ENCODE data around the gene FOXRED2.
"Not testable (repeated sequence)": the region's sequence is repeated elsewhere in the genome, so short reads cannot be mapped to it uniquely, and the experiment has no call there.

Gene FOXRED2

DNA sequence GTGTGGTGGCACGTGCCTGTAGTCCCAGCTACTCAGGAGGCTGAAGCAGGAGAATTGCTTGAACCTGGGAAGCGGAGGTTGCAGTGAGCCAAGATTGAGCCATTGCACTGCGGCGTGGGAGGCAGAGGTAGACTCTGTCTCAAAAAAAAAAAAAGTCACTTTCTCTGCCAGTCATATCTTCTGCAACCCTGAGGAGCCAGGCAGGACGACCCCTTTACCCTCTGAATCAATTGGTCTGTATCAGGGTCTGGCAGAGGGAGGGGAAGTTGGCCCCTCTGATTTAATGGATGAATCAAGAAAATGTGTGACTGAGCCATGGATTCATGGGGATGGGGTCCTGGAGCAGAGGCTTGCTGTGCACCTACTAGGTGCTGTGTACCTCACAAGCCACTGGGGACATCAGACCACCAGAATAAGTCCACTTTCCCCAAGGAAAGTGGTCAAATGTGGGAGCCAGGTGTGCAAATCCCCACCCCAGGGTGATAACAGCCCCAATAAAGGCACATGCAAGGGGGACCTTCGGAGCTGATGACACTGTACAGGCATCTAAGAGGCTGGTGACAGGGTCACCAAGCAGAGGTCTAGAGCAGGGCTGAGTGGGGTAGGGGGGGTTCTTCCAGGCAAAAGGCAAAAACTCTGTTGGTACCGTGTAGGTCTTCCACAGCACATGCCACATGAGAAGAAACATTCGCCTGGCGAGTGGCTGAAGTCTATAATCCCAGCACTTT is 54.4 kb downstream of the FOXRED2 start:
- no peak for DNase-seq (ENCODE audit: low read depth in 2 of 2)

DNA sequence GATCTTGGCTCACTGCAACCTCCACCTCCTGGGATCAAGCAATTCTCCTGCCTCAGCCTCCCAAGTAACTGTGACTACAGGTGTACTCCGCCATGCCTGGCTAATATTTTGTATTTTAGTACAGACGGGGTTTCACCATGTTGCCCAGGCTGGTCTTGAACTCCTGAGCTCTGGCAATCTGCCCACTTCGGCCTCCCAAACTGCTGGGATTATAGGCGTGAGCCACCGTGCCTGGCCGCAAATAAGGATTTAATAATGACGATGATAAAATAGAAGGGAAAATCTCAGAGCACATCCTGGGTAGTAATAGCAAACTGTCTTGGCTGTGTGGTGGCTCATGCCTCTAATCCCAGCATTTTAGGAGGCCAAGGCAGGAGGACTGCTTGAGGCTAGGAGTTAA is 55.9 kb downstream of the FOXRED2 start:
- DNase-seq (ENCODE audit: low read depth in 2 of 2) = not testable (repeated sequence)

DNA sequence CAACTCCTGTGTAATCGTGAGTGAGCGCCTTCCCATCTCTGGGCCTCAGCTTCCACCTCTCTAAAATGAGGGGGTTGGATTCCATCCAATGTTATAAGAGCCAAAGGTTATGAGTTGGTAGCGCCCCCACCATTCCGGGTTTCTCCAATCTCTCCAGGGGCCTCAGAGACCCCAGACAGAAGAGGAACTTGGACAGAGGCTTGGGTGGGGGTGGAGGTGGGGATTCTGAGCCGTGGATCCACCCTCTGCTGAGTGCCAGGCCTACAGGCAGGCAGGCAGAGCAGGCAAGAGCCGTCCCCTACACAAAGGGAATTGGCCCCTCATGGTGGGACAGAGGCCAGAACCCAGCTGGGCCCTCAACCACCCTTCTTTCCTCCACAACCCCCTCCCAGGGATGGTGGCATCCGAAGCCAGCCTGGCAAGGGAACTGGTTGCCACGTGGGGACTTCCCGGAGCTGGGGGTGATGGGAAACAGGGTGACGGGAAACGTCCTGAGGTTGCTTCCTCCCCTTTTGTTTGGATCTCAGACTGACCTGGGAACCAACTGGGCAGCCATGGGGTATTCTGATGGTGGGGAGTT is 57.2 kb downstream of the FOXRED2 start:
- DNase-seq (ENCODE audit: low read depth in 2 of 2) = no peak

DNA sequence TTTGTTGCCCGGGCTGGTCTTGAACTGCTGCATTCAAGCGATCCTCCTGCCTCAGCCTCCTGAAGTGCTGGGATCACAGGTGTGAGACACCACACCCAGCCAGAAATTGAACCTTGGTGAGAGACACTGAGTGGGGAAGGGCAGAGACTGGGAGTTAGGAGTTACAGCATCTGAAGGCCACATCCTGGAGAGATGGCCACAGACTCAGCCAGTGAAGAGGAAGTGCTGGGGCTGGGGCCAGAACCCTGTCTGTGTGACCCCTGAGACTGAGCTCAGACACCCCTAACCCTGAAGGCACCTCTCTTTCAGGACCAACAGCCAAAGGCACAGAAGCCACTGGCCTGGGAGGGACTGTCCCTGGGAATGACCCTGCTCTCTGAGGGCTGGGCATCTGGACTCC is 59.2 kb downstream of the FOXRED2 start:
- DNase-seq (ENCODE audit: low read depth in 2 of 2) = no peak

DNA sequence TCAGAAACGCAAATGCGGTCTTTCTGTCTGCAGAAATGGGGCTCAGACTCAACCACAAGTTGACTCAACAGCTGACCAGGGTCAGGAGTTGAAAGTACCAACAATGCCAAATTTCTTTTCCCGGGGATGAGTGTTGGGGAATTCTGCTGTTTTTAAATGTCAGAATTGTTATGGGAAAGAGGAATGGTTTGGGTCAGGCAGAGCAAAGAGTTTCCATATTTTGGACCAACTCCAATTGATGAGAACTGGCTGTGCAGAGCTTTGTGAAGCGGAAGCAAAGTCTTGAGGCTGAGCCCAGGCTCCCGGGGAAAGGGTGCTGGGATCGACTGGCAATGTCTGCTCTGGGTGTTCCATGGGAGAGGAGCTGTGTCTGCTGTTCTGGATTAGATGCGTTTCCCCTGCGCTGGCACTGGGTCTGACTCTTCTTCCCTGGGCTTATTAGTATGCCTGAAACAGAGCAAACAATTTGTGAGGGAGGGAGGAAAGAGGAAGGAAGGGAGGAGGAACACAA is 61.6 kb downstream of the FOXRED2 start:
- no peak for DNase-seq (ENCODE audit: low read depth in 2 of 2)

DNA sequence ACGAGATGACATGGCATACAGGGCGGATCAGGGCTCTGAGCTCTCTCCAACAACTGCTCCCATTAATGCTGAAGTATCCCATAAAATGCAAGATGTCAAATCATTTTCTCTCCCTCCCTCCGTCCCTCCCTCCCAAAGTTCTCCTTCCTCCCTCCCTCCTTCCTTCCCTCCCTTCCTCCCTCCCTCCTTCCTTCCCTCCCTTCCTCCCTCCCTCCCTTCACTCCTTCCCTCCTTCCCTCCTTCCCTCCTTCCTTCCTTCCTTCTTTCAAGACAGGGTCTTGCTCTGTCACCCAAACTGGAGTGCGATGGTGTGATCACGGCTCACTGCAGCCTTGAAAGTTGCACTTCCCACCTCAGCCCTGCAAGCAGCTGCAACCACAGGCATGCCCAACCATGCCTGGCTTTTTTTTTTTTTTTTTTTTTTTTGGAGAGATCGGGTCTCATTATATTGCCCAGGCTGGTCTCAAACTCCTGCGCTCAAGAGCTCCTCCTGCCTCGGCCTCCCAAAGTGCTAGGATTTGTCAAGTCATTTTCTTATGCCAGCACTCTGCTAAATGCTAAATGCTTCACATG is 63.6 kb downstream of the FOXRED2 start:
- DNase-seq (ENCODE audit: low read depth in 2 of 2) = no peak

DNA sequence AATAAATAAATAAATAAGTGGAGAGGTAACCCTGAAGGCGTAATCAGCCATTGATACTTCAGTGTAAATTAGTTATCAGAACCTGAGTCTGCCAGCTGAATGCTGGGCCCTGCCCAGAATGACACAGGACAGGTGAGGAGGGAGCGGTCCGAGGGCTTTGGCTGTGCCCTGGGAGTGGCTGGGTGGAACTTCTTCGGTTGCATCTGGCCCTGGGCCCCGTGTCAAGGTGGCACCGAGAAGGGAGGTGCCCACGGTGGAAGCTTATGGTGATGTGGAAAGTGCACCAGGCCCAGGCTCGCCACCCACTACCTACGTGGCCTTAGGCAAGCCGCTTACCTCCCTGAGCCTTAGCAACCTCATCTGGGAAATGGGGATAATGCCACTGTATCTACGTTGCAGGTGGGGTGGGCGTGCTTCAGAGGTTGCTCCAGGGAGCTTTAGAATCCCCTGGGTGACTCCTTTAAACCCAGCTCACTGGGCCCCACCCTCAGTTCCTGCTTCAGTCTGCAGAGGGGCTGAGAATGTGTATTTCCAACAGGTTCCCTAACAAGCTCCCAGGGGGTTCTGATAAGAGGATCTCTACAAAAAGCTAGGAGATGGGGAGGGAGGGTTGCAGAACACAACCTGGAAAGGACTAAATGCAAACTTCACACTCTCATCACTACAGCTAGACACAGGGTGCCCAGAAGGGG is 64.2 kb downstream of the FOXRED2 start:
- DNase-seq (ENCODE audit: low read depth in 2 of 2) = no peak

DNA sequence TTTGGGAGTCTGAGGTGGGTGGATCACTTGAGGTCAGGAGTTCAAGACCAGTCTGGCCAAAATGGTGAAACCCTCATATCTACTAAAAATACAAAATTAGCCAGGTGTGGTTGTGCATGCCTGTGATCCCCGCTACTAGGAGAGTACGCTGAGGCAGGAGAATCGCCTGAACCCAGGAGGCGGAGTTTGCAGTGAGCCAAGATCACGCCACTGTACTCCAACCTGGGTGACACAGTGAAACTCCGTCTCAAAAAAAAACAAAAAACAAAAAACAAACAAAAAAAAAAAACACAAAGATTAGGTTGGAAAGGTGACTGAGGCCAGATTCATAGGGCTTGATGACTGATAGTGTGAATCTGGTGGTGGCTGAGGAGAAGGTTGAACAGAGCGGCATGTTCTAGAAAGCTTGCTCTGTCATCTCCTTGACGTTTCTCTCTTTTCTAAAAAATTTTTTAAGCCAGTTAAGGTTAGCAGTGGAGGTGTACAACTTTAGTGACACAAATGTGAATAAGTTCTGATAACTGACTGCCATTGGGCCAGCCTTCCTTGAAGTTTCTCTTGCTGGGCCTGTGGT is 66.3 kb downstream of the FOXRED2 start:
- DNase-seq (ENCODE audit: low read depth in 2 of 2) = no peak

DNA sequence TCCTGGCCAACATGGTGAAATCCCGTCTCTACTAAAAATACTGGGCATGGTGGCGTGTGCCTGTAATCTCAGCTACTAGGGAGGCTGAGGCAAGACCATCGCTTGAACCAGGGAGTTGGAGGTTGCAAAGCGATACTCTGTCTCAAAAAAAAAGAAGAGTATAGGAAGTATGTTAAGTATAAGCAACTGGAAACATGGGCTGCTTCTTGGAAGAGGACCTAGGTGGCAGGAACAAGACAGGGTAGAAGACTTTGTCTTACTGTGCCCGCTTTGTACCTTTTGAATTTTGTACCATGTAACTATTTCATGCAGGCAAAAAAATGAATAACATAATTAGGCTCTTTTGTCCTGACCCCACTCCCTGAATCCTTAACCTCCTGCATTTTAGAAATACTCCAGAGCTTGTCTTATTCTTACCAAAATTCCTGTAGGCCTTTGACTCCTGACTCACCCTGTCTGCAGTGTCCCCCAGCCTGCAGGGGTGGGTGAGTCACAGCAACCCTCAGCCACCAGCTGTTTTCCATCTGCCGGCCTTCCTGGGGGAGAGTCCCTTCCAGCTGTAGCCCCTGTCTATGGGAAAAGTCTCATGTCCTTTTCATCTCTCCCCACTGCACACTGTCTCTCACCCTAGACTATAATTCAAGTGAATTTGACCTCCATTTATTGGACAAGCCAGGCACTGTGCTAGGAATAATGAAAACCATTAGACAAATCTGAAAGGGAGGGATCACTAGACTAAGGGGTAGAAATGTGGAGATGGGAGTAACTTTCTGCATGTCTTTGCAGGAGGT is 67.2 kb downstream of the FOXRED2 start:
- DNase-seq (ENCODE audit: low read depth in 2 of 2) = no peak
